ENCODE data around the gene LGALS3.
"Not testable (repeated sequence)": the region's sequence is repeated elsewhere in the genome, so short reads cannot be mapped to it uniquely, and the experiment has no call there.

LGALS3 gene

DNA sequence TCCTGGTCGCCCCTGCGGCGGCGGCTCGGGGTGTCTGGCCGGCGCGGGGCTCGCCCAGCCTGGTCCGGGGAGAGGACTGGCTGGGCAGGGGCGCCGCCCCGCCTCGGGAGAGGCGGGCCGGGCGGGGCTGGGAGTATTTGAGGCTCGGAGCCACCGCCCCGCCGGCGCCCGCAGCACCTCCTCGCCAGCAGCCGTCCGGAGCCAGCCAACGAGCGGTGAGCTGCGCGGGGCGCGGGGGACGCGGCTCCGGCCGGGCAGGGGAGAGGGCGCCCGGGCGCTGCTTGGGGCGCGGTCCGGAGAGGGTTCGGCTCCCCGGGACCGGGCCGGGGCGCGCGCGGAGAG, at the start of gene LGALS3:
Gene LGALS3, plus strand, starts transcription at position 167 of the 342 bp plus-strand sequence. CDS start 8,122 bp downstream, outside the sequence.
- ATAC-seq: peak; percentile 60 to 66

DNA sequence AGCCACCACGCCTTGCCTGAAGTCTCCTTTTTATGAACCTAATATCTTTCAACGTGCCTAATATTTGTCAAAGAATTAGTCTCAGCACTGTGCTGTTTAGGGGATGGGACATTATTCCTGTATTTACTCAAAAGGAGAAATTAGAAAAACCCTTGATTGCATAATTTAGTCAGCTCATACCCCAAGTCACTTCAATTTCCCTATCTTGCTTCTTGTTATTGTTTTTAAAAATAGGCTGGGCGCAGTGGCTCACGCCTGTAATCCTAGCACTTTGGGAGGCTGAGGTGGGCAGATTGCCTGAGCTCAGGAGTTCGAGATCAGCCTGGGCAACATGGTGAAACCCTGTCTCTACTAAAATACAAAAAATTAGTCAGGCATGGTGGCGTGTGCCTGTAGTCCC, 49.1 kb upstream of the LGALS3 start:
- ATAC-seq: not testable (repeated sequence)

DNA sequence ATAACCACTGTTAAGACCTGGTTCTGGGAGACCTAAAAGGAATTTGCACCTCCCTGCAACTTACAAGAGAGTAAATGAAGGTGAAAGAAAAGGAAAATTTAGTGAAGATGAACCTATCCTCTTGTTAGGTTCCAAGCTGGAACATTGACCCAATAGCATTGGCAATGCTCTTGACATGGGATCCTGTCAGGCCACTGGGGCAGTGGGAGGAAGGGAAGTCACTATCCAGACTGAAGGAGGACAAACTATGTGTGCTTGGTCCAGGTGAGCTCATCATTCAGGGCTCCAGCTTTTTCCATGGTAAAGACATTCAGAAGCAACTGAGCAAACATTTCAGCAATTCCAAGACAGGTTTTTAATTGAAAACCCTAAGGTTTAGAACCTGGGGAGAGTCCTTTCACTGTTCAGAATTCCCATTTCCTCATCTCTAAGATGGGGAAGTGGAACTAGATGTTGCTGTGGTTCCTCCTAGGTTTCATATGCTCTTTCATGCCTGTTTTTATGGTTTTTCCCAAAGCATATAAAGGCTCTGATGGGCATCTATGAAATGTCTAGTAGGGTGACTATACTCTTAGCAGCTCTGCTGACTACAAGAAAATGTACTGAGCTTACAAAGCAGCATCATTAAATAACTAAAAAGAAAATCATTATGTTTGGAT, 44.5 kb upstream of the LGALS3 start:
- ATAC-seq: no peak

DNA sequence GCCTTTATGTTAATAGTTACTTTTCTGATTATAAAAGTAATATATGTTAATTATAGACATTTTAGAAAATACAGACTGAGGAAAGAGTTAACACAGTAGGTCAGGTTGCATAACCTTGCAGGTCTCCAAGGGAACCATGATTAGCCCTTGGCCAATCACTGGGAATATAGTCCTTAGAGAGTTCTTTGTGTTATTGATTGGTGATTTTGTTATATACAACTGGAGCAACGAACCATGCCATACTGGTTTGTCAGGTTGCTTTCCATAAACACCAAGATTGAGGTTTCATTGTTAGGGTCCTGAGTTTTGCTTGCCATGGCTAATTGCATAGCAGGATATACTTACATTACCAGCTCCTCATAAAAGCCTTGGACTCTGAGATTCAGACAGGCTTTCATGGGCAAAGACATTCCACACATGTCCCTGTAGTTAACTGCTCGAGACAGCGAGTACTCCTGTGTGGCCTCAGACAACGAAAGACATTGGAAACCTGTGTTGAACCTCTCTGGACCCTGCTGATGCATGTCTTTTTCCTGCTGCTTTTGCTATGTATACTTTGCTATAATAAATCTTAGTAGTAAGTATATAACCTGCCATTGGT, 43.9 kb upstream of the LGALS3 start:
- ATAC-seq: no peak

DNA sequence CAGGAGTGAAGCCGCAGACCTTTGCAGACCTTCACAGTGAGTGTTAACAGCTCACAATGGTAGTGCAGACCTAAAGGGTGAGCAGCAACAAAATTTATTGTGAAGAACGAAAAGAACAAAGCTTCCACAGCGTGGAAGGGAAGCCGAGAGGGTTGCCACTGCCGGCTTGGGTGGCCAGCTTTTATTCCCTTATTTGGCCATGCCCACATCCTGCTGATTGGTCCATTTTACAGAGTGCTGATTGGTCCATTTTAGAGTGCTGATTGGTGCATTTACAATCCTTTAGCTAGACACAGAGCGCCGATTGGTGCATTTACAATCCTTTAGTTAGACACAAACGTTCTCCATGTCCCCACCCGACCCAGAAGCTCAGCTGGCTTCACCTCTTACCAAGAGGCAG, 42.1 kb upstream of the LGALS3 start:
- no peak for ATAC-seq

DNA sequence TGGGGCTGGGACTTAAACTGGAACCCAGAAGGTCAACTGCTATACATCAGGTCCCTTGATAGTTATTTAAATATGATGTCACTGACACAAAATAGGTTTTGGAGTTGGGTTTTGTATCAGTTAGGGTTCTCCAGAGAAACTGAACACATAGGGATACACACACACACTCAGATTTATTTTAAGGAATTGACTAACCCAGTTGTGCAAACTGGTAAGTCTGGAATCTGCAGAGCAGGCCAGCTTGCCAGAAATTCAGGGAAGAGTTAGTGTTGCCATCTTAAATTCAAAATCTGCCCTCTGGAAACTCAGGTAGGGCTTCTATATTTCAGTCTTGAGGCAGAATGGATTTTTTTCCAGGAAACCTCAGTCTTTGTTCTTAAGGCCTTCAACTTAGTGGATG, 40.7 kb upstream of the LGALS3 start:
- no peak for ATAC-seq

DNA sequence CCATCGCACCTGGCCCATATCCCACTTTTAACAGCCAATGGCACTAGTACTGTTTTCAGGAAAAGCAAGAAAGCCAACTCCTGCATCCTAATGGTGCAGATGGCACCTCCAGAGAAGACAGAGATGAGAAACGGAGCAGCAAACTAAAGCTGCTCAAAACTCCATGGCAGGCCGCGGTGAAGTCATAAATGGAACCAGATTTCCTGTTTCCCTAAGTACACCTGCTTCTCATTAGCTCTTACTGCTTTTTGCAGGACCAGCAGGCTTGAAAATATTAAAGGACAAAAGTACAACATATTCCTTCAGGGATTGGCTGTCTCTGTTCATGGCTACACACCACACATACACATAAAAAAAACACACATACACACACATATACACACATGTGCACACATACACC, 36.7 kb upstream of the LGALS3 start:
- ATAC-seq: no peak

DNA sequence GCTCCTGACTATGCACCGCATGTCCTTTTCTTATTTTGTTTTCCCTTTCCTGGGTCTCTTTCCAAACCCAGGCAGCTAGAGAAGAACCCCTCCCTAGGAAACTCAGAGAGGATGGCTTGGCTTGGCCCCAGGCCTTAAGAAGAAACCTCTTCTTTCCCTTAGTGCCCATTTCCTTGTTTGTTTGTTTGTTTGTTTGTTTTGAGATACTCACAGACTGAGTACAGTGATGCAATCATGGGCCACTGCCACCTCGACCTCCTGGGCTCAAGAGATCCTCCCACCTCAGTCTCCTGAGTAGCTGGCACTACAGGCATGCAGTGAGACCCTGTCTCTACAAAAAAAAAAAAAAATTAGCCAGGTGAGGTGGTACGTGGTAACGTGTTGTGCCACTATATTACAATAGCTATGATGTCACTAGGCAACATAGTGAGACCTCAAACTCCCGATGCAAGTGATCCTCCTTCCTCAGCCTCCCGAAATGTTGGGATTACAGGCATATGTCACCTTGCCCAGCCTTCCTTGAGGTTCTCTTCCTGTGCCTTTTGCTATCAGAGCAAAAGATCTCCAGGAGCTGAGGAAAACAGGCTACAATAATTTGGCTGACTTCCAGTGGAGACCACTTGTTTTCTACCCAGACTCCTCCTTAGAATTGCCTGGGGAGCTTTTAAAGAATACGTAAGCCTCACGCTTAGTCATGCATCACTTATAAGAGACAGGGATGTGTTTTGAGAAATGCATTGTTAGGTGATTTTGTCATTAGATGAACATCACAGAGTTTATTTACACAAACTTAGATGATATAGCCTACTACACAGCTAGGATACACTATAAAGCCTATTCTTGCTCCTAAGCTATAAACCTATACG, 34.5 kb upstream of the LGALS3 start:
- no peak for ATAC-seq

DNA sequence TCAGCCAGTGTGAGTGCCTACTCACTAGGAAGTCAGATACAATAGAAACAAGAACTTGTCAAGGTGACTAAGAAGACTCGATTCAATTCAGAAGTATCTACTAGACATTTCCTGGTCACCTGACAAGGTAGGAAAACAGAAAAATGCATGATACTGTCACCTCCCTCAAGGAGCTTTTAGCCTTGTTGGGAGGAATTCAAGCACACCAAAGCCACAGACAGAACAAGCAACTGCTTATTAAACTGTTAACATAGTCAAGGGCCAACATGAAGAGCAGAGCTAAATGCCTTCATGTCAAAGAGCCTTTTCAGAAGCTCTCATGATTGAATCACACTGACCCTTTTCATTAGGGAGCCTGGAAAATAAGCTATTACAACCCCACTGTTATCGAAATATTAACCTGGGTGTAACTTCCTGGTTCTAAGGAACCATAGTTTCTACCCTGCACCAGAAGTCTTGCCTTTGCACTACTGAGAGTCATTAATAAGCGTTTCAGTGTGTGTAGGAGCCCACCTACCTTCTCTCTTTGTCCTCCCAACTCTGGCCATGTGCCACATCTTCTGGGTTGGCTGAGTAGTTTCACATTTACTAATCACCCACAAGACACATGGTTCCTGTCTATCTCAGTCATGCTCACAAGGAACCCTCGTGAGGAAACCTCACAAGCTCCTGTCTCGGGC, 31.0 kb upstream of the LGALS3 start:
- peak; percentile 72 to 74 for ATAC-seq

DNA sequence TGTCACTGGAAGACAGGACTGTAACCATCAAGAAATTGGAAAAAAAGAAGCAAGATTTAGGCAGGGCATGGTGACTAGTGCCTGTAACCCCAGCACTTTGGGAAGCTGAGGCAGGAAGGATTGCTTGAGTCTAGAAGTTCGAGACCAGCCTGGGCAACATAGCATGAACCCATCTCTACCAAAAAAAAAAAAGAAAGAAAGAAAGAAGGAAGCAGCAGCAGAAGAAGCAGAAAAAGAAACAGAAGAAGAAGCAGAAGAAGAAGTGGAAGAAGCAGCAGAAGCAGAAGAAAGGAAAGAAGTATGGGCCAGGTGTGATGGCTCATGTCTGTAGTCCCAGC, 30.5 kb upstream of the LGALS3 start:
- no peak for ATAC-seq

DNA sequence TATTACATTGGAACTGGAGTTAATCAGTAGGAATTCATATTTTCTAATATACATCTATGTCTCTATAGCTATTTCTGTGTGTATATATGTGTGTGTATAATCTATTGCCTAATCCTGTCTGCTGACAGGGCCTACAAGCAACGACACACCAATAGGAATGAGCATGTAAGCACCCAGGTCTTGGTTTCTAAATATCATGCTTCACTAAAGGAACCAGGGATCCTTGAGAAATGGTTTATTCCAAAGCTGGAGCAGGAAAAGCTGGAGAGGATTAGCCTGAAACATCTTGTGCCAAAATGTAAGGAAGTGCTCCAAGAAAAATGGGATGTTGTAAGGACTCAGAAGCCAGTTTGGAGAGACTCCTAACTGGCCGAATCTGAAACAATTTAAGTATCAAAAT, 29.3 kb upstream of the LGALS3 start:
- ATAC-seq: no peak

DNA sequence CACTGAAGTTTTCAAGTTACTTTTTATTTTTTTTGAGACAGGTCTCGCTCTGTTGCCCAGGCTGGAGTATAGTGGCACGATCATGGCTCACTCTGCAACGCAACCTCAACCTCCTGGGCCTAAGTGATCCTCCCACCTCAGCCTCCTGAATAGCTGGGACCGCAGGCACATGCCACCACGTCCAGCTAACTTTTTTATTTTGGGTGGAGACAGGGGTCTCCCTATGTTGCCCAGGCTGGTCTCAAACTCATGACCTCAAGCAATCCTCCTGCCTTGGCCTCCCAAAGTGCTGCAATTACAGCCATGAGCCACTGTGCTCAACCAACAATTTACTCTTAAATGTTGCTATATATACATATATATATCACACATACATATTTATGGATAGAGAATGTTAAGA, 27.4 kb upstream of the LGALS3 start:
- ATAC-seq: no peak

DNA sequence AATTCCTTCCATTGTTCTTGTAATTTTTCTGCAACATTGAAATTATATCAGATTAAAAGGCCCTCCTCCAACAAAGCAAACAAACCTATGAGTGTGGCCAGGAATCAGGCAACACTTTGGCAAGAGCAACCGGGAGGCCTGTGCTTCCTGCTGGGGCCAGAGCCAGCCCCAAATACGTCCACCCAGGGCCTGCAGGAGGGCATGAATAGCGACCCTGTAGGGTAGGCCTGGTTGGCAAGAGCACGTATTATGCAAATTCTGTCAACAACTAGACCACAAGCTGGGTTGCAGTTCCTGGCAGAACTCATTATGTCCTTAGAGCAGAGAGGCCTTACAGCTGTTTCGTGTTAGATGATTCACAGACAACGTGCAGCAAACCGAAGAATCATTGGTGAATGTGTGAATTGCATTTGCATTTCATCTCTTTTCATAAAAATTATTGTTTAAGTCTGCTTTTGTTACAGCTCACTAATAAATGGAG, 26.9 kb upstream of the LGALS3 start:
- peak; percentile 70 for ATAC-seq

DNA sequence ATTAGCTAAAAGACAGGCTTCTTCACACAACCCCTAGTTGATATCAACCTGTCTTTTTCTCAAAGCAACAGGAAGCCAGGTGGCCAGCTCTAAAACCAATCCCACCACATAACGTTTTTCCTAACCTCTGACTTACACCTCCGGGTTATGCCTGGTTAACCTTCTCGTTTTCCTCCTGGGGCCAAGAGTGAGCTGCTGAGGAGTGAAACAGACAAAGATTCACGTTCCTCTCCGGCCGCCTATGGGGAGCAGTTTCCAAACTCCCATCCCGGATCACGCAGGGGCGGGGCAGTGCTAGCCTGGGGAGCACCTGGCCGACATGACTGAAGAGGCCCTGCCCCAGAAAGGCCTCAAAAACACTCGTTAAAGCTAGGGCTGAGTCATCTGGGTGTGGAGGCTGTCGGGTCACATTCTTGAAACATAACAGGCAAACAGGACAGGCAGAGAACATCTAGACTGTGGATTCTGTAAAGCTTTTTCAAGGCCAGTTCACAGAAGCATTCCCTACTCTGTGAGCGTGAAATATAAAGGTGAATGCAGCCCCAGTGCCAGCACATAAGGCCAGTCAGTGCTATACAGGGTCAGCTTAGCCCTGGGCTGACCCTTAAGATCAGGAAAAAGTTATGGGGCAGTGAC, 25.9 kb upstream of the LGALS3 start:
- peak; percentile 62 to 65 for ATAC-seq

DNA sequence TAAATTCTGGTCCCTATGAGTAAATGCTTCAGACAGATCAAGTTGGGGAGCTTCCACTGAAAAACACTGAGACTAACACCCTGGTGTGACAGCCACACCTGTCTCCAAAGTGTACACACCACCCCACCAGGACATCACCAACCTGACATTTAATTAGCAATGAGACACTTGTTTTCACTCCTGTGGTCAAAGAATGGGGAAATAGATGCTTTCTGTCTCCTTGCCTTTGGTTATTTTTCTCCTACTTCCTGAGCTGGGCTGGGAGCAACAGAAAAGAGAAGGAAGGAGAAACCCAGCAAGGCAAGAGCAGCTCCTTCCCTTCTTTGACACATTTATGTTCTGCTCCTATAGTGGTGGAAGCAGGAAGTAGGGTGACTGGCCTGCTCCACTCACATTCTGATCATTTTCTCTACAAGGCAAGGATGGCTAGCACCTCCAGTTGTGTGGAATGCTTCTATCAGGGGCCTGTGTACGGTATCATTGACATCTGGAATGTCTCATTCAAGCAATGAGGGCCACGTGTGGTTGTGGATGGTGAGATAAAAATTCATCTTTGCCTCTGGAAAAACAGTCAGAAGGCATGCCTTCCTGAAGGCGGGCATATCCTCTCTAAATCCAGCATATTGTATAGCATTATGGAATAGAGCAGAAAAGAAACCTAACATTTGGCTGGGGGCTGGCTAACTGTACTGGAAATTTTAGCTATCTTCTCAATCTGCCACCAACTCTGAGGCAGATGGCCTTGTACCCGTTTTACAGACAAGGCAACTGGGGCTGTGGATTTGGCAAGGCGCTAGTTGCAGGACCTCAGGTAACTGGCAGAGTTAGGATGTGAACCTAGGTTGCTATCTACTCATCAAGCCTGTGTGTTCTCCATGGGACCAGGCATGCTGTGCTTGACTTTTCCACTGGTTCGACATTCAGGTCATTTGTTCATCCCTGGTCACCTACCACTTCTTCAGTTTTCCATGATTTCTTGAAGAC, 24.8 kb upstream of the LGALS3 start:
- no peak for ATAC-seq

DNA sequence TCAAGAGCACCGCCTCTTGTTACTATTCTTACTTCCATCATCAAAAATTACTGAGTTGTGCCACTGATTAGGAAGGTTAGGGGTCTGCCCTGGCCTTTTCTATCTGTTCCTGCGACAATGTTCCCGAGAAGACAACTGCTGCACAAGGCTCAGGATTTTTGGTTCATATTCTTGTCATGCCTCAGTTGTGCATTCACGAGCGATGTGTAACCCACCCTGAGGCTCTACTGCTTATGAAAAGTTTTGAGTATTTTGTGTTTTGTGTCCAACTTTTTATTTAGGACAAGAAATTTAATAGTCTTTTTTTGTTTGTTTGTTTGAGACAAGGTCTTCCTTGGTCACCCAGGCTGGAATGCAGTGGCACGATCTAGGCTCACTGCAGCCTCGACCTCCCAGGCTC, 23.1 kb upstream of the LGALS3 start:
- no peak for ATAC-seq

DNA sequence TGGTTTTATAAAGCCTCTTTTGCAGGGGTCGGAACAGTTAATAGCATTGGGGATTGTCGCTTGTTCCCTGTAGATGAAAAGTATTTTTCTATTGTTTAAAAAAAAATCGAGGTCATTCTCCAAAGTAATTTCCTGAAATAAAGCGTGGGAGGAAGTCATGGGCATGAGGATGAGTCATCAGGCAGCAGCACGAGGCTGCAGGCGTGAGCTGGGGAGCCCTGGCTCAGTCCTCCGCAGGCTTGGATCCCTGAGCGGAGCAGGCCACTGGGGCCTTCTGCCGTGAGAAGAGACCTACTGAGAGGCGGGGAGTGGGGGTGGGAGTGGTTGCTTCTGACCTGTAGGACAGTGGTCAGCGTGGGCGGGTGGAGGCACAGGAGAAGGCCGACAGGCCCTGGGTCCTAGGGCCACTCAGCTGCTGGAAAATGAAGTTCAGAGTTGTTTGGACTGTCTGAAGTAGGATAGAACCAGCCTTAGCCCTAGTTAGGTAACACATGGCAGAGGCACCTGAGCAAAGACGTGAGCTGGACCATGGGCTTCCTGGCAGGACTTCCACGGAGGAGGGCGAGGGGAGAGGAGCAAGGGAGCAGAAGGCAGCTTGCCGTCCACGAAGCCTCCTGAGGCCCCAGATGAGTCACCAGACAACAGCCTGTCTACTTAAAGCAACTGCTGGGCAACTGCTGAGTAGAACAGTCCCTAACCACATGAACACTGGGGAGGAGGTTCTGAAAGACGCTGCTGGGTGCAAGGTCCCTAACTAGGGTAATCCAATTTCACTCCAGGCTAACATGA, 21.1 kb upstream of the LGALS3 start:
- peak; percentile 85 to 88 for ATAC-seq

DNA sequence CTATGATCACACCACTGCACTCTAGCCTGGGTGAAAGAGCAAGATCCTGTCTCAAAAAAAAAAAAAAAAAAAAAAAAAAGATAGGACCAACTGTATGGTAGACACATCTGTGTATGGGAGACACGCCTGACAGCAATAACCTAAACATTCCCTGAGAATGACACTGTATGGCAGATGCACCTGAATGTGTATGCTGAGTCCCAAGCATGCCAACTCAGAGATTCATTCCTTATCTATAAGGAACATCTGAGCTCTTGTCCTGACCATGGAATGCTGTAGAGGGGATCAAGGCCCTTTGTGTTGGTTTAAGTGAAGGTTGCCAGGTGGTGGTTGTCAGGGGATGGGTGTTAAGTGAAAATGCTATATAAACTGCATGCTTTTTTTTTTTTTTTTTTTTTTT, 19.2 kb upstream of the LGALS3 start:
- ATAC-seq: no peak

DNA sequence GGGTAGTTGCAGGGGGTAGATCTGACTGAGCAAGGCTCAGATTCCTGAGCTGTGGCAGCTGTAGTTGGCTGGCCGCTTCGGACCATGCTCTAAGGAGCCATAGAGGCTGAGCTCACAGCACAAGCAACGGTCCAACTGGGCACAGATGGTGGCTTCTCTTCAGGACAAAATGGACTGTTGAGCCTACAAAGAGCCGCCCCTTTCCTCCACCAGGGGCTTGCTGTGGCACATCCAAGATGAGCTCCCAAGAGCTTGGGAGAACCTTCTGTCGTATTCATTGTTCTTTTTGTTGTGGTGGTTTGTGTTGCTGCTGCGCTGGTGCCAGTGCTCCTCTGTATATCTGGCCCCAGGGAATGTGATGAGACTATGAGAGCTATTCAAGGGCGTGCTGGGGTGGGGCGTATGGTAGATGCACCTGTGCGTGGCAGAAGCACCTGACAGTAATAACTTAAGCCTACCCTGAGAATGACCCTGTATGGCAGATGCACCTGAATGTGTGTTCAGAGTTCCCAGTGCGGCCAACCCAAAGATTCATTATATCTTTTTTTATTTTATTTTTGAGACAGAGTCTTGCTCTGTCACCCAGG, 17.8 kb upstream of the LGALS3 start:
- ATAC-seq: no peak

DNA sequence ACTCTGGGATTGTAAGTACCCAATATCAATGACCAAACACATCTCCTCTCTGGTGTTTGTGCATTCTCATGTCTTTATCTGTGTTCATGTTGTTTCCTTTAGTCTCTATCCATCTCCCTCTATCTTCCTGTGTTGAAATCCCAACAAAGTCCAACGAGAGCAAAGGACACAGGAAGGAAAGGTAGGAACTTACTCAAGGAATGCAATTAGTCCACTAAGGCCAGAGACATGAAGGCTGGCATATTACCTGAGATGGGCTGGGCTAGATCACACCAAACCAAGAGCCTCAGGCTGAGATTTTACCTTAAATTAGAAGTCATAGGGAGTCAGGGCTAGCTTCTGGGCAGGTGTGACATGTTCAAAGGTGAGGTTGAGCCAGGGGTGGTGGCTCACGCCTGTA, 14.3 kb upstream of the LGALS3 start:
- no peak for ATAC-seq

Data from activated CD4-positive, CD25-positive, alpha-beta regulatory T cell treated with anti-CD3 and anti-CD28 coated beads, Interleukin-2, amount 50 U/mL, for 24 hours (primary cell).